Smooth muscle cell (in vitro differentiated cells): Measurements from ENCODE around the gene NR2F6. TPM values are rescaled to one million over a fixed set of nuclear protein-coding genes. Genes with fewer than 3 reads are reported as not detected.
"Not testable (repeated sequence)": the region's sequence is repeated elsewhere in the genome, so short reads cannot be mapped to it uniquely, and the experiment has no call there.

Source experiments
- DNase-seq: peaks from one replicate; lab custom pipeline; 2025; ENCODE audit not compliant: unreplicated experiment; lab: John Stamatoyannopoulos, UW
- H2AFZ ChIP-seq: fragments of 200-600 bp; sonication (generic); 2 replicates; pipeline ENCODE4 v1.6.0; 2016; ENCODE audit warnings: antibody characterized with exemption, low read depth, mild to moderate bottlenecking
- H3F3A ChIP-seq: fragments of 200-600 bp; sonication (generic); 2 replicates; pipeline ENCODE4 v1.6.0; 2017; ENCODE audit warnings: antibody characterized with exemption, low read depth
- H3K27ac ChIP-seq: fragments of 200-600 bp; sonication (generic); 2 replicates; pipeline ENCODE4 v1.5.1; 2016; ENCODE audit warnings: low read depth, mild to moderate bottlenecking
- H3K27me3 ChIP-seq: fragments of 200-600 bp; sonication (generic); 2 replicates; pipeline ENCODE4 v1.6.1; 2016; ENCODE audit warnings: low read depth, mild to moderate bottlenecking
- H3K36me3 ChIP-seq: fragments of 200-600 bp; sonication (generic); 2 replicates; pipeline ENCODE4 v1.5.1; 2016; ENCODE audit warnings: low read depth
- H3K4me1 ChIP-seq: fragments of 200-600 bp; sonication (generic); 2 replicates; pipeline ENCODE4 v1.5.1; 2016; ENCODE audit warnings: low read depth
- H3K4me2 ChIP-seq: fragments of 200-600 bp; sonication (generic); 2 replicates; pipeline ENCODE4 v1.6.0; 2016; ENCODE audit warnings: mild to moderate bottlenecking
- H3K4me3 ChIP-seq: fragments of 200-600 bp; sonication (generic); 2 replicates; pipeline ENCODE4 v1.5.1; 2016; ENCODE audit warnings: mild to moderate bottlenecking
- H3K79me2 ChIP-seq: fragments of 200-600 bp; sonication (generic); 2 replicates; pipeline ENCODE4 v1.6.0; 2016; ENCODE audit warnings: low read depth, mild to moderate bottlenecking
- H3K9ac ChIP-seq: fragments of 200-600 bp; sonication (generic); 2 replicates; pipeline ENCODE4 v1.6.0; 2016; ENCODE audit warnings: low read depth
- H3K9me3 ChIP-seq: fragments of 200-600 bp; sonication (generic); replicated peaks from 2 replicates; pipeline ENCODE4 v1.5.1; 2016; ENCODE audit warnings: low read depth
- H4K20me1 ChIP-seq: fragments of 200-600 bp; sonication (generic); 2 replicates; pipeline ENCODE4 v1.6.0; 2016; ENCODE audit warnings: low read depth
- WGBS: methylation state at CpG from one replicate; pipeline ENCODE4 v1.1.7; 2016; ENCODE audit warnings: low lambda C conversion rate; 5-methylcytosine and 5-hydroxymethylcytosine counted together
- polyA plus RNA-seq: library from polyadenylated mRNA; unstranded; fragments of >200 nt; fragmentation: Nextera tagmentation; extraction: Ambion mirVana; gene quantifications from 2 replicates; pipeline ENCODE4 v1.2.1, GENCODE V29; 2016
- total RNA-seq: library from RNA; depleted of rRNA; stranded (reverse); fragments of >200 nt; gene quantifications from 2 replicates; pipeline ENCODE4 v1.2.3, GENCODE V29; 2014
- TF ChIP-seq, protein P1 (sequence below): fragments of 200-600 bp; sonication (generic); IDR thresholded peaks from 2 replicates; pipeline ENCODE4 v1.5.1; 2017; ENCODE audit warnings: borderline replicate concordance, mild to moderate bottlenecking, antibody characterized with exemption; ENCODE audit not compliant: insufficient read depth, poor library complexity, severe bottlenecking

NR2F6 gene
- total and polyA plus RNA-seq, 2 experiments from 2014 or later, result 57.4 to 104 TPM

DNA sequence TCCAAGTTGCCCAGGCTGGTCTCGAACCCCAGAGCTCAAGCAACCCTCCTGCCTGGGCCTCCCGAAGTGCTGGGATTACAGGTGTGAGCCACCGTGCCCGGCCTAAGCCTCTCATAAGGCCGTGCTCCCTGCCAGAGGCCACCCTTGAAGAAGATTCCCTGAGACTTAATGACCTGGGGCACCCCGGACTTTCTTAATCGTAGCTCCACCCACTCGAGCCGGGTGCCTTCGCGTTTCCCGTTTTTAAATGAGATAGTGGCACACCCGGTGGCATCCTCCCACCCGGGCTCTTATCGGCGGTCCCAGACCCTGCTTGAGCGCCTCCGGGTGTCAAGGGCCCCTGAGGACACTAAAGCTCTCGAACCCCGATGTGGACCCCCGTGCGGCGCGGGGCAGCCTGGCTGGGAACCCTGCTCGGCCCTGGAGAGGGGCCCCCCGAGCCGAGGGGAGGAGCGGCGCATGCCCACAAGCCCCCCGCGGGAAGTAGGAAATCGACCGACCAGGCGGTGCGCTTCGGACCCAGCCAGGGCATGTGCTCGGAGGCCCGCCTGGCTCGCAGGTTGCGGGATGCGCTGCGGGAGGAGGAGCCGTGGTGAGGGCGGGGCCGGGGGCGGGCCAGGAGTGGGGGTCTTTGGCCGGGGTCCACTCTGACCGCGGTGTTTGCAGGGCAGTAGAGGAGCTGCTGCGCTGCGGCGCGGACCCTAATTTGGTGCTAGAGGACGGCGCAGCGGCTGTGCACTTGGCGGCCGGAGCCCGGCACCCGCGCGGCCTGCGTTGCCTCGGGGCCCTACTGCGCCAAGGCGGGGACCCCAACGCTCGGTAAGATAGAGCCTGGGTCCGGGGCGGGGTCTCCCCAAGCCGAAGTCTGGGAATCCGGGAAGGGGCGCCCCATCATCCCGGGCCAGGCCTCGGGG is 35.9 kb upstream of the NR2F6 start, which contains the start of gene ANKLE1:
TSS of gene ANKLE1 (plus strand) at position 511 of the 914 bp plus-strand sequence. CDS start at position 531, 20 bp downstream.
- Histone ChIP-seq H3K4me3 (peak within 1 kb of the TSS; percentile 40), H3K9ac (no peak within 1 kb of the TSS)

GRCh38 chr19:17279436-17279835 is 33.7 kb upstream of the NR2F6 start:
- no peak overlapping the region for H3K27ac ChIP-seq
- H2AFZ ChIP-seq, result no peak overlapping the region
- H3K79me2 ChIP-seq, result no peaks in the 10 kb centered on the region
- H3K27me3 ChIP-seq, result no peaks in the 10 kb centered on the region
- no peaks in the 10 kb centered on the region for H3F3A ChIP-seq
- H3K36me3 ChIP-seq, result no peaks in the 10 kb centered on the region
- TF ChIP-seq, protein P1, sequence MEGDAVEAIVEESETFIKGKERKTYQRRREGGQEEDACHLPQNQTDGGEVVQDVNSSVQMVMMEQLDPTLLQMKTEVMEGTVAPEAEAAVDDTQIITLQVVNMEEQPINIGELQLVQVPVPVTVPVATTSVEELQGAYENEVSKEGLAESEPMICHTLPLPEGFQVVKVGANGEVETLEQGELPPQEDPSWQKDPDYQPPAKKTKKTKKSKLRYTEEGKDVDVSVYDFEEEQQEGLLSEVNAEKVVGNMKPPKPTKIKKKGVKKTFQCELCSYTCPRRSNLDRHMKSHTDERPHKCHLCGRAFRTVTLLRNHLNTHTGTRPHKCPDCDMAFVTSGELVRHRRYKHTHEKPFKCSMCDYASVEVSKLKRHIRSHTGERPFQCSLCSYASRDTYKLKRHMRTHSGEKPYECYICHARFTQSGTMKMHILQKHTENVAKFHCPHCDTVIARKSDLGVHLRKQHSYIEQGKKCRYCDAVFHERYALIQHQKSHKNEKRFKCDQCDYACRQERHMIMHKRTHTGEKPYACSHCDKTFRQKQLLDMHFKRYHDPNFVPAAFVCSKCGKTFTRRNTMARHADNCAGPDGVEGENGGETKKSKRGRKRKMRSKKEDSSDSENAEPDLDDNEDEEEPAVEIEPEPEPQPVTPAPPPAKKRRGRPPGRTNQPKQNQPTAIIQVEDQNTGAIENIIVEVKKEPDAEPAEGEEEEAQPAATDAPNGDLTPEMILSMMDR, result no peak
- no peaks in the 10 kb centered on the region for H3K4me1 ChIP-seq
- no peak overlapping the region for H3K4me3 ChIP-seq
- no peak for DNase-seq
- no peaks in the 10 kb centered on the region for H3K9me3 ChIP-seq
- WGBS, result 84% methylated on average over 3 of the region's 3 CpGs
- no peaks in the 10 kb centered on the region for H4K20me1 ChIP-seq
- no peak overlapping the region for H3K4me2 ChIP-seq
- no peak overlapping the region for H3K9ac ChIP-seq

More for the DNA sequence above, 35.9 kb upstream of the NR2F6 start, which contains the start of gene ANKLE1:
- Histone ChIP-seq H3K4me1 (no peaks in the 10 kb centered on the region), H3K27ac (no peak within 1 kb of the TSS), H4K20me1 (no peaks in the 10 kb centered on the region), H3K36me3 (no peaks in the 10 kb centered on the region), H3K4me2 (peak within 1 kb of the TSS; percentile 88), H2AFZ (peak within 1 kb of the TSS; percentile 61), H3K9me3 (no peaks in the 10 kb centered on the region), H3K27me3 (no peaks in the 10 kb centered on the region), H3K79me2 (no peaks in the 10 kb centered on the region), H3F3A (no peaks in the 10 kb centered on the region)
- DNase-seq, result peak; percentile 11
- TF ChIP-seq, protein P1, result no peak
- WGBS, result 16% methylated on average over 63 of the region's 75 CpGs

GRCh38 chr19:17275441-17276175 is 29.9 kb upstream of the NR2F6 start:
- H2AFZ ChIP-seq, result no peak overlapping the region
- H3K79me2 ChIP-seq, result no peaks in the 10 kb centered on the region
- H3K9me3 ChIP-seq, result no peaks in the 10 kb centered on the region
- no peak overlapping the region for H3K4me2 ChIP-seq
- 97% methylated on average over 19 of the region's 19 CpGs for WGBS
- H3K9ac ChIP-seq, result no peak overlapping the region
- TF ChIP-seq, protein P1, result no peak
- DNase-seq, result no peak
- no peaks in the 10 kb centered on the region for H3K36me3 ChIP-seq
- H4K20me1 ChIP-seq, result no peaks in the 10 kb centered on the region
- H3F3A ChIP-seq, result no peaks in the 10 kb centered on the region
- H3K27ac ChIP-seq, result no peak overlapping the region
- H3K4me1 ChIP-seq, result no peaks in the 10 kb centered on the region
- no peaks in the 10 kb centered on the region for H3K27me3 ChIP-seq
- no peak overlapping the region for H3K4me3 ChIP-seq

GRCh38 chr19:17274892-17275291 is 29.2 kb upstream of the NR2F6 start:
- WGBS, result 93% methylated on average over 3 of the region's 3 CpGs
- H3K27ac ChIP-seq, H3K9ac ChIP-seq, H3K4me3 ChIP-seq, H3K4me2 ChIP-seq, H3K9me3 ChIP-seq, H3K79me2 ChIP-seq, DNase-seq, H3F3A ChIP-seq, H4K20me1 ChIP-seq, H3K4me1 ChIP-seq, H3K27me3 ChIP-seq, H3K36me3 ChIP-seq, H2AFZ ChIP-seq: not testable (repeated sequence)
